ENCODE data around the gene UCN2. TPM values are rescaled to one million over a fixed set of nuclear protein-coding genes. Genes with fewer than 3 reads are reported as not detected.

Gene UCN2
- total and polyA plus RNA-seq, 2 donors (not counting 3 experiments of a cell fraction or from before 2014, with no cell fraction given), result 0.11 TPM; not detected in 1

DNA sequence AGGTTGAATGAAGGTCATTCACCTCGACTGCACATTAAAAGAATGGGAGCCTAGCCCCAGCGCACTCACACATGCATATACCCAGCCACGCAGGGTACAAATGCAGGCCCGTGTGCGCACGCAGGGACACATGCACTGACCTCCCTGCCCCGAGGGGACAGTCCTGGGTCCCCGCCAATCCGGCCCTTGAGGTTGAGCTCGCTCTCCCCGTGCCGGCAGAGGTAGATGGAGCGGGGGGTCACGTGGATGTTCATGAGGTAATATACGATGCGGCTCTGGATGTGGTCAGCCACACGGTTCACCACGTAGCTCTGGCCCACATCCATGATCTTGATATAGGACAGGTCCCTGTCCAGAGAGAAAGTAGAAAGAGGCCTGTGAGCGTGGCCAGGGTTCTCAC lies 27.5 kb downstream of the UCN2 start:
- no TSS peak for BruUV-seq (replicated peaks)
- H3K27me3 ChIP-seq (ENCODE audit: control insufficient read depth in 2 of 2, insufficient read depth in 2 of 2, low read length in 2 of 2), result no peaks in the 10 kb centered on the region
- no peaks in the 10 kb centered on the region for H4K20me1 ChIP-seq (replicated peaks; ENCODE audit: control insufficient read depth, extremely low read depth, insufficient read depth, low read length)
- ChIA-PET CTCF (interaction anchor here (0.8 to 1.4 kb wide), 3 partner anchors 13 to 135 kb away, joined by 3 to 4 read pairs (median 3); partner anchors contain the start of gene SLC26A6), POLR2A (interaction anchor here (0.6 kb wide), 1 partner anchor 25 kb away, joined by 4 read pairs; no protein-coding TSS in a partner anchor)
- H3K27ac ChIP-seq (ENCODE audit: insufficient read depth, low read depth, low read length), result no peak overlapping the region
- no peaks in the 10 kb centered on the region for H3K36me3 ChIP-seq (ENCODE audit: control insufficient read depth in 2 of 2, extremely low read depth in 1 of 2, insufficient read depth in 2 of 2, low read length in 2 of 2)
- dilution Hi-C loops (cut with MboI; ENCODE audit: extremely low pct_ligation_motif_present, low sequenced_read_pairs) (no loop called here), intact Hi-C loops (cut with micrococcal nuclease) (no loop called here)
- FAIRE-seq, result no peak
- no peaks in the 10 kb centered on the region for H3K79me2 ChIP-seq (ENCODE audit: control insufficient read depth, insufficient read depth, low read length)
- no peaks in the 10 kb centered on the region for H3K9me3 ChIP-seq (replicated peaks; ENCODE audit: control insufficient read depth, insufficient read depth, low read length)
- no peak overlapping the region for H2AFZ ChIP-seq (ENCODE audit: low read depth, low read length)
- no peaks in the 10 kb centered on the region for H3K9me1 ChIP-seq (replicated peaks; ENCODE audit: control insufficient read depth, extremely low read depth, insufficient read depth, low read length)
- no peak overlapping the region for H3K9ac ChIP-seq (replicated peaks; ENCODE audit: extremely low read depth, insufficient read depth, low read length)
- no peak for DNase-seq (ENCODE audit: low read depth, low spot score)
- H3K4me1 ChIP-seq (ENCODE audit: control insufficient read depth, extremely low read depth, insufficient read depth, low read length), result no peaks in the 10 kb centered on the region
- TF ChIP-seq, protein P1, sequence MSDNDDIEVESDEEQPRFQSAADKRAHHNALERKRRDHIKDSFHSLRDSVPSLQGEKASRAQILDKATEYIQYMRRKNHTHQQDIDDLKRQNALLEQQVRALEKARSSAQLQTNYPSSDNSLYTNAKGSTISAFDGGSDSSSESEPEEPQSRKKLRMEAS (IDR thresholded peaks at IDR 0.05; ENCODE audit: insufficient read depth, insufficient read length), result no peak
- TF ChIP-seq, protein P2, sequence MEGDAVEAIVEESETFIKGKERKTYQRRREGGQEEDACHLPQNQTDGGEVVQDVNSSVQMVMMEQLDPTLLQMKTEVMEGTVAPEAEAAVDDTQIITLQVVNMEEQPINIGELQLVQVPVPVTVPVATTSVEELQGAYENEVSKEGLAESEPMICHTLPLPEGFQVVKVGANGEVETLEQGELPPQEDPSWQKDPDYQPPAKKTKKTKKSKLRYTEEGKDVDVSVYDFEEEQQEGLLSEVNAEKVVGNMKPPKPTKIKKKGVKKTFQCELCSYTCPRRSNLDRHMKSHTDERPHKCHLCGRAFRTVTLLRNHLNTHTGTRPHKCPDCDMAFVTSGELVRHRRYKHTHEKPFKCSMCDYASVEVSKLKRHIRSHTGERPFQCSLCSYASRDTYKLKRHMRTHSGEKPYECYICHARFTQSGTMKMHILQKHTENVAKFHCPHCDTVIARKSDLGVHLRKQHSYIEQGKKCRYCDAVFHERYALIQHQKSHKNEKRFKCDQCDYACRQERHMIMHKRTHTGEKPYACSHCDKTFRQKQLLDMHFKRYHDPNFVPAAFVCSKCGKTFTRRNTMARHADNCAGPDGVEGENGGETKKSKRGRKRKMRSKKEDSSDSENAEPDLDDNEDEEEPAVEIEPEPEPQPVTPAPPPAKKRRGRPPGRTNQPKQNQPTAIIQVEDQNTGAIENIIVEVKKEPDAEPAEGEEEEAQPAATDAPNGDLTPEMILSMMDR (IDR thresholded peaks at IDR 0.05; ENCODE audit: extremely low read depth in 1 of 2, insufficient read depth in 1 of 2, low read depth in 1 of 2, low read length in 2 of 2), result no peak
- TF ChIP-seq GATA2 (IDR thresholded peaks at IDR 0.05; ENCODE audit: insufficient read depth, insufficient read length, low read depth, low read length) (no peak), POLR2AphosphoS5 (IDR thresholded peaks at IDR 0.05; ENCODE audit: insufficient read depth, low read depth, low read length) (no peak), POLR2A (IDR thresholded peaks at IDR 0.05; ENCODE audit: low read depth, low read length) (no peak), FOS (IDR thresholded peaks at IDR 0.05; ENCODE audit: borderline replicate concordance, insufficient read depth, low read length) (no peak), MYC (IDR thresholded peaks at IDR 0.05; ENCODE audit: low read depth, low read length) (no peak), EZH2 (IDR thresholded peaks at IDR 0.05; ENCODE audit: borderline replicate concordance, low read depth, low read length, severe bottlenecking) (no peak), JUN (IDR thresholded peaks at IDR 0.05; ENCODE audit: borderline replicate concordance, insufficient read depth, insufficient read length, low read depth) (no peak)
- no peak overlapping the region for H3K4me3 ChIP-seq (replicated peaks in 1 of 3; ENCODE audit: insufficient read depth in 1 of 3, low read depth in 1 of 3, low read length in 3 of 3)
- no peak overlapping the region for H3K4me2 ChIP-seq (ENCODE audit: insufficient read depth, low read length)
